Stimulated activated naive CD4-positive, alpha-beta T cell (primary cell): ENCODE results near the gene POLR2J2.
"Not testable (repeated sequence)": the region's sequence is repeated elsewhere in the genome, so short reads cannot be mapped to it uniquely, and the experiment has no call there.

Source experiments
- DNase-seq, 6 experiments: peaks; one replicate each; lab custom pipeline; 2025; lab: John Stamatoyannopoulos, UW

POLR2J2 gene

GRCh38 chr7:102671166-102671955 lies at the start of gene POLR2J2:
Gene POLR2J2 (minus strand): TSS chr7:102671663. CDS start chr7:102671601, 62 bp downstream.
- not testable (repeated sequence) for DNase-seq

- DNase-seq, result not testable (repeated sequence)
Observed at GRCh38 chr7:102718491-102718890, 47.0 kb upstream of the POLR2J2 start.

GRCh38 chr7:102715718-102716117 lies 44.3 kb upstream of the POLR2J2 start:
- not testable (repeated sequence) for DNase-seq

- DNase-seq, result not testable (repeated sequence)
Observed at GRCh38 chr7:102714774-102715522, 43.5 kb upstream of the POLR2J2 start.

- DNase-seq, result not testable (repeated sequence)
Observed at GRCh38 chr7:102713691-102714080, 42.2 kb upstream of the POLR2J2 start.

GRCh38 chr7:102713011-102713690 lies 41.7 kb upstream of the POLR2J2 start:
- DNase-seq, result not testable (repeated sequence)

GRCh38 chr7:102698962-102699750 lies 27.7 kb upstream of the POLR2J2 start:
- not testable (repeated sequence) for DNase-seq

GRCh38 chr7:102697642-102698512 lies 26.4 kb upstream of the POLR2J2 start:
- DNase-seq, result not testable (repeated sequence)

- DNase-seq, result not testable (repeated sequence)
Observed at GRCh38 chr7:102696009-102696408, 24.5 kb upstream of the POLR2J2 start.

GRCh38 chr7:102695033-102695552 lies 23.6 kb upstream of the POLR2J2 start:
- DNase-seq, result not testable (repeated sequence)

GRCh38 chr7:102694008-102694407 lies 22.5 kb upstream of the POLR2J2 start:
- DNase-seq, result not testable (repeated sequence)

GRCh38 chr7:102690602-102691001 lies 19.1 kb upstream of the POLR2J2 start:
- not testable (repeated sequence) for DNase-seq

GRCh38 chr7:102689436-102690282 lies 18.2 kb upstream of the POLR2J2 start:
- peak in 4 of 6 experiments; percentile 1 to 27 (median 4) for DNase-seq

- DNase-seq, result not testable (repeated sequence)
Observed at GRCh38 chr7:102688299-102689036, 17.0 kb upstream of the POLR2J2 start.

GRCh38 chr7:102682560-102682959 lies 11.1 kb upstream of the POLR2J2 start:
- DNase-seq, result not testable (repeated sequence)

GRCh38 chr7:102680780-102681179 lies 9.3 kb upstream of the POLR2J2 start:
- DNase-seq, result not testable (repeated sequence)

GRCh38 chr7:102675545-102675944 lies 4.1 kb upstream of the POLR2J2 start:
- not testable (repeated sequence) for DNase-seq

- not testable (repeated sequence) for DNase-seq
Observed at GRCh38 chr7:102673447-102674067, 2.1 kb upstream of the POLR2J2 start.
